IMR-90 (cell line): ENCODE measurements around the gene ZNF426.

ENCODE experiments used
- CEBPB ChIP-seq: IDR thresholded peaks from 2 replicates; pipeline ENCODE4 v1.6.1; 2012; ENCODE audit warnings: low read depth, low read length, improper control_type of control experiment
- CHD1 ChIP-seq: IDR thresholded peaks from 2 replicates; pipeline ENCODE4 v1.6.1; 2012; ENCODE audit warnings: low read depth, low read length, improper control_type of control experiment
- CTCF ChIP-seq: conservative IDR thresholded peaks from 2 replicates; pipeline ENCODE4 v1.5.1; 2012; ENCODE audit warnings: mild to moderate bottlenecking, low read depth, low read length, improper control_type of control experiment
- MAZ ChIP-seq: IDR thresholded peaks from 2 replicates; pipeline ENCODE4 v1.6.1; 2012; ENCODE audit warnings: low read depth, mild to moderate bottlenecking, low read length, improper control_type of control experiment, moderate library complexity, borderline replicate concordance
- MXI1 ChIP-seq: IDR thresholded peaks from 2 replicates; pipeline ENCODE4 v1.6.1; 2012; ENCODE audit warnings: low read depth, mild to moderate bottlenecking, low read length, moderate library complexity, borderline replicate concordance
- POLR2A ChIP-seq: IDR thresholded peaks from 2 replicates; pipeline ENCODE4 v1.6.1; 2012; ENCODE audit warnings: mild to moderate bottlenecking, low read depth, low read length
- RAD21 ChIP-seq: IDR thresholded peaks from 2 replicates; pipeline ENCODE4 v1.6.1; 2012; ENCODE audit warnings: low read length, improper control_type of control experiment
- TF ChIP-seq, protein P1 (sequence below): fragments of 150-350 bp; IDR thresholded peaks from 2 replicates; pipeline ENCODE4 v1.6.1; 2017; ENCODE audit warnings: mild to moderate bottlenecking, antibody characterized with exemption, low read length, low read depth

- TF ChIP-seq POLR2A (no peak), CTCF (peak; percentile 65), MAZ (no peak), RAD21 (peak; percentile 73), CHD1 (no peak), MXI1 (no peak), CEBPB (no peak)
- TF ChIP-seq, protein P1, sequence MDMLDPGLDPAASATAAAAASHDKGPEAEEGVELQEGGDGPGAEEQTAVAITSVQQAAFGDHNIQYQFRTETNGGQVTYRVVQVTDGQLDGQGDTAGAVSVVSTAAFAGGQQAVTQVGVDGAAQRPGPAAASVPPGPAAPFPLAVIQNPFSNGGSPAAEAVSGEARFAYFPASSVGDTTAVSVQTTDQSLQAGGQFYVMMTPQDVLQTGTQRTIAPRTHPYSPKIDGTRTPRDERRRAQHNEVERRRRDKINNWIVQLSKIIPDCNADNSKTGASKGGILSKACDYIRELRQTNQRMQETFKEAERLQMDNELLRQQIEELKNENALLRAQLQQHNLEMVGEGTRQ, result no peak
These were observed 48.3 kb upstream of the ZNF426 start for GRCh38 chr19:9586764-9587163.
